H1 (cell line): ENCODE data around the gene AFF1. TPM values are rescaled to one million over a fixed set of nuclear protein-coding genes. Genes with fewer than 3 reads are reported as not detected.

ENCODE experiments used
- CTCF ChIA-PET: fragments of 300-600 bp; sonication (Branson Sonifier 250); formaldehyde crosslinking; loops from one replicate; lab custom pipeline; 2021; ENCODE audit not compliant: partially characterized antibody; lab: Charles Lee
- POLR2A ChIA-PET: fragments of 300-600 bp; sonication (Branson Sonifier 250); formaldehyde crosslinking; loops from one replicate; lab custom pipeline; 2021; ENCODE audit warnings: inconsistent platforms; ENCODE audit not compliant: partially characterized antibody; lab: Charles Lee
- DNase-seq, 2 experiments: peaks; one replicate each; pipeline versions ENCODE4 v3.0.0 to v3.0.0-alpha.2; 2010 to 2022; ENCODE audit warnings: low spot score in 2 of 2, low read depth in 1 of 2, mixed read lengths in 1 of 2
- FAIRE-seq: peaks from 2 replicates; lab custom pipeline; 2011; peaks lifted over from hg19 to GRCh38; lab: Jason Lieb, UNC
- H2AFZ ChIP-seq: 2 replicates; pipeline ENCODE4 v1.8.1; 2012; ENCODE audit warnings: low read length, inconsistent platforms
- H2AK5ac ChIP-seq: 2 replicates; pipeline ENCODE4 v1.6.1; 2013; ENCODE audit warnings: low read depth, low read length
- H2BK120ac ChIP-seq: replicated peaks from 2 replicates; pipeline ENCODE3; 2013; ENCODE audit warnings: low read depth, low read length, inconsistent platforms
- H2BK12ac ChIP-seq: 2 replicates; pipeline ENCODE4 v1.6.1; 2013; ENCODE audit warnings: low read depth, low read length
- H2BK15ac ChIP-seq: 2 replicates; pipeline ENCODE4 v1.6.1; 2013; ENCODE audit warnings: low read length
- H2BK20ac ChIP-seq: 2 replicates; pipeline ENCODE4 v1.6.1; 2013; ENCODE audit warnings: low read length
- H2BK5ac ChIP-seq: 2 replicates; pipeline ENCODE4 v1.6.1; 2013; ENCODE audit warnings: low read depth, low read length
- H3K14ac ChIP-seq: 2 replicates; pipeline ENCODE4 v1.6.1; 2013; ENCODE audit warnings: inconsistent platforms; ENCODE audit not compliant: insufficient read length
- H3K18ac ChIP-seq: 2 replicates; pipeline ENCODE4 v1.6.1; 2013; ENCODE audit warnings: low read length; ENCODE audit errors: extremely low read depth
- H3K23ac ChIP-seq: 2 replicates; pipeline ENCODE4 v1.6.1; 2013; ENCODE audit warnings: inconsistent platforms; ENCODE audit not compliant: insufficient read length
- H3K23me2 ChIP-seq: 2 replicates; pipeline ENCODE4 v1.6.1; 2013; ENCODE audit warnings: low read depth, low read length
- H3K27ac ChIP-seq: 2 replicates; pipeline ENCODE4 v1.6.1; 2011; ENCODE audit warnings: low read depth, low read length, inconsistent platforms
- H3K27me3 ChIP-seq, 4 experiments: replicated peaks in 1 of 4; 1 replicate in 1 of 4; 2 replicates in 3 of 4; pipeline versions ENCODE4 v1.6.1 to v1.8.1; 2011 to 2013; ENCODE audit warnings: low read length in 3 of 4, mild to moderate bottlenecking in 3 of 4, inconsistent platforms in 2 of 4, mixed read lengths in 2 of 4, moderate library complexity in 1 of 4; ENCODE audit not compliant: control insufficient read depth in 3 of 4, insufficient read depth in 3 of 4; ENCODE audit errors: extremely low read depth in 1 of 4
- H3K36me3 ChIP-seq, 4 experiments: 2 replicates each; pipeline versions ENCODE4 v1.6.1 to v1.8.1; 2011 to 2013; ENCODE audit warnings: mild to moderate bottlenecking in 4 of 4, low read length in 3 of 4, moderate library complexity in 2 of 4, control low read depth in 1 of 4, inconsistent platforms in 1 of 4; ENCODE audit not compliant: insufficient read depth in 4 of 4, control insufficient read depth in 2 of 4
- H3K4ac ChIP-seq: replicated peaks from 2 replicates; pipeline ENCODE3; 2013; ENCODE audit warnings: low read length, low read depth, mixed read lengths, inconsistent platforms; ENCODE audit not compliant: insufficient read length
- H3K4me1 ChIP-seq, 4 experiments: replicated peaks in 1 of 4; 1 replicate in 1 of 4; 2 replicates in 3 of 4; pipeline versions ENCODE4 v1.6.1 to v1.8.1; 2011 to 2013; ENCODE audit warnings: low read length in 3 of 4, inconsistent platforms in 2 of 4, mixed read lengths in 1 of 4; ENCODE audit not compliant: insufficient read depth in 4 of 4, control insufficient read depth in 3 of 4
- H3K4me2 ChIP-seq, 2 experiments: 2 replicates each; pipeline versions ENCODE4 v1.6.1 to v1.8.1; 2011 to 2013; ENCODE audit warnings: low read depth in 2 of 2, low read length in 2 of 2, control low read depth in 1 of 2, inconsistent platforms in 1 of 2, mild to moderate bottlenecking in 1 of 2; ENCODE audit not compliant: insufficient read depth in 1 of 2
- H3K4me3 ChIP-seq, 4 experiments: fragments of 200-600, 300-600 bp in 1 of 4; sonication (generic), shearing (Covaris generic), sonication (Bioruptor Twin) in 1 of 4; 2 replicates each; pipeline versions ENCODE4 v1.5.1 to v1.8.1; 2011 to 2016; ENCODE audit warnings: low read length in 4 of 4, low read depth in 3 of 4, control low read depth in 2 of 4, inconsistent platforms in 2 of 4, mild to moderate bottlenecking in 2 of 4, mixed read lengths in 1 of 4, moderate library complexity in 1 of 4; ENCODE audit not compliant: insufficient read depth in 2 of 4; ENCODE audit errors: extremely low read depth in 1 of 4
- H3K56ac ChIP-seq: replicated peaks from 2 replicates; pipeline ENCODE3; 2013; ENCODE audit warnings: low read depth, mild to moderate bottlenecking, mixed read lengths, low read length, inconsistent platforms; ENCODE audit not compliant: insufficient read length
- H3K79me1 ChIP-seq: 2 replicates; pipeline ENCODE4 v1.6.1; 2013; ENCODE audit warnings: low read depth, low read length, control low read depth
- H3K79me2 ChIP-seq, 2 experiments: 2 replicates each; pipeline versions ENCODE4 v1.6.1 to v1.8.1; 2012 to 2013; ENCODE audit warnings: low read length in 2 of 2, mild to moderate bottlenecking in 2 of 2, inconsistent platforms in 1 of 2; ENCODE audit not compliant: insufficient read depth in 2 of 2, control insufficient read depth in 1 of 2
- H3K9ac ChIP-seq, 4 experiments: replicated peaks in 1 of 4; 1 replicate in 1 of 4; 2 replicates in 3 of 4; pipeline versions ENCODE4 v1.6.1 to v1.8.1; 2011 to 2013; ENCODE audit warnings: low read depth in 3 of 4, low read length in 3 of 4, control low read depth in 2 of 4, mild to moderate bottlenecking in 2 of 4, moderate library complexity in 2 of 4, inconsistent platforms in 1 of 4; ENCODE audit errors: extremely low read depth in 1 of 4
- H3K9me3 ChIP-seq, 2 experiments: 2 replicates each; pipeline versions ENCODE4 v1.6.1 to v1.8.1; 2012 to 2013; ENCODE audit warnings: mild to moderate bottlenecking in 2 of 2, moderate library complexity in 2 of 2, control low read depth in 1 of 2, inconsistent platforms in 1 of 2, low read depth in 1 of 2, low read length in 1 of 2, mixed read lengths in 1 of 2; ENCODE audit not compliant: insufficient read depth in 2 of 2
- H4K20me1 ChIP-seq, 2 experiments: replicated peaks in 1 of 2; 2 replicates each; pipeline versions ENCODE3 to v1.8.1; 2011 to 2013; ENCODE audit warnings: inconsistent platforms in 2 of 2, low read length in 2 of 2, mild to moderate bottlenecking in 1 of 2; ENCODE audit not compliant: insufficient read depth in 2 of 2, control insufficient read depth in 1 of 2
- H4K5ac ChIP-seq: 2 replicates; pipeline ENCODE4 v1.6.1; 2013; ENCODE audit warnings: low read length, low read depth, mixed read lengths, inconsistent platforms; ENCODE audit not compliant: insufficient read length
- H4K8ac ChIP-seq: 2 replicates; pipeline ENCODE4 v1.8.0; 2013; ENCODE audit warnings: mild to moderate bottlenecking, moderate library complexity, low read length, inconsistent platforms; ENCODE audit not compliant: insufficient read depth; ENCODE audit errors: extremely low read depth
- H4K91ac ChIP-seq: replicated peaks from 2 replicates; pipeline ENCODE3; 2013; ENCODE audit warnings: low read length, mixed read lengths, inconsistent platforms; ENCODE audit not compliant: insufficient read length
- BRCA1 ChIP-seq: IDR thresholded peaks from 2 replicates; pipeline ENCODE4 v1.6.1; 2012; ENCODE audit warnings: low read depth, low read length, improper control_type of control experiment
- CBX8 ChIP-seq: fragments of 300-800, 300-1000 bp; sonication (generic); IDR thresholded peaks from 2 replicates; pipeline ENCODE4 v1.7.1; 2016; ENCODE audit warnings: low read depth, low read length, borderline replicate concordance
- CEBPB ChIP-seq: IDR thresholded peaks from 2 replicates; pipeline ENCODE4 v1.6.1; 2012; ENCODE audit warnings: low read depth, low read length
- CHD1 ChIP-seq: IDR thresholded peaks from 2 replicates; pipeline ENCODE4 v1.6.1; 2012; ENCODE audit warnings: low read depth, low read length, improper control_type of control experiment
- CREB1 ChIP-seq: IDR thresholded peaks from 2 replicates; pipeline ENCODE4 v1.6.1; 2012; ENCODE audit warnings: inconsistent platforms
- CTBP2 ChIP-seq: IDR thresholded peaks from 2 replicates; pipeline ENCODE4 v1.7.0; 2011; ENCODE audit warnings: borderline replicate concordance, mild to moderate bottlenecking, moderate library complexity, mixed read lengths, low read length; ENCODE audit not compliant: insufficient read depth, insufficient read length
- EGR1 ChIP-seq: IDR thresholded peaks from 2 replicates; pipeline ENCODE4 v1.6.1; 2011; ENCODE audit warnings: low read depth, low read length, borderline replicate concordance
- JUN ChIP-seq: IDR thresholded peaks from 2 replicates; pipeline ENCODE4 v1.6.1; 2011; ENCODE audit warnings: low read depth, mild to moderate bottlenecking, improper control_type of control experiment, low read length
- KDM1A ChIP-seq: fragments of 200-600, 300-600 bp; sonication (generic); IDR thresholded peaks from 2 replicates; pipeline ENCODE4 v1.7.1; 2016; ENCODE audit warnings: mild to moderate bottlenecking, low read length, borderline replicate concordance
- KDM4A ChIP-seq: IDR thresholded peaks from one replicate; pipeline ENCODE4 v1.7.1; 2012; ENCODE audit warnings: low read depth, mild to moderate bottlenecking, moderate library complexity, low read length, inconsistent platforms; ENCODE audit not compliant: severe bottlenecking
- PHF8 ChIP-seq: fragments of 200-600 bp; sonication (generic); conservative IDR thresholded peaks from 2 replicates; pipeline ENCODE4 v1.7.1; 2012; ENCODE audit warnings: low read depth, mild to moderate bottlenecking, inconsistent platforms, low read length, moderate library complexity
- SP1 ChIP-seq: IDR thresholded peaks from 2 replicates; pipeline ENCODE4 v1.6.1; 2011; ENCODE audit warnings: low read depth, low read length
- TAF1 ChIP-seq: IDR thresholded peaks from 2 replicates; pipeline ENCODE4 v1.6.1; 2011; ENCODE audit warnings: mild to moderate bottlenecking, low read depth, low read length
- TEAD4 ChIP-seq: IDR thresholded peaks from 2 replicates; pipeline ENCODE4 v1.6.1; 2012; ENCODE audit warnings: low read depth, low read length, inconsistent platforms, mixed read lengths
- WGBS, 2 experiments: shearing (Covaris generic) in 1 of 2; methylation state at CpG; one replicate each; pipeline versions ENCODE4 v1.1.6 to v1.1.7; 2013 to 2015; ENCODE audit warnings: low lambda C conversion rate in 2 of 2, mixed read lengths in 2 of 2, inconsistent platforms in 1 of 2, low coverage in 1 of 2, missing lambda C conversion rate in 1 of 2; ENCODE audit not compliant: insufficient replicate concordance in 2 of 2, insufficient coverage in 1 of 2, insufficient read length in 1 of 2; ENCODE audit errors: extremely low coverage in 1 of 2, missing lambda C conversion rate in 1 of 2; 5-methylcytosine and 5-hydroxymethylcytosine counted together
- polyA plus RNA-seq, 7 experiments: library from polyadenylated mRNA; depleted of rRNA in 3 of 7; stranded (reverse) in 5 of 7; unstranded in 2 of 7; fragments of >200 nt in 5 of 7; fragments of 200-250 nt in 2 of 7; gene quantifications; 1 replicate in 5 of 7; 2 replicates in 1 of 7; 4 replicates in 1 of 7; pipeline versions ENCODE4 v1.2.1 to v1.2.3, GENCODE V29; 2011 to 2013; ENCODE audit warnings: missing spikeins in 2 of 7, mixed read lengths in 2 of 7
- total RNA-seq: library from RNA; stranded (reverse); fragmentation: NEBNext Ultra II Directional; extraction: Animal tissue kit (Norgen Biotek cat#: 25700); gene quantifications from 2 replicates; pipeline ENCODE4 v1.2.1, GENCODE V29; 2021
- TF ChIP-seq, protein P1 (sequence below): IDR thresholded peaks from 2 replicates; pipeline ENCODE4 v1.6.1; 2012; ENCODE audit warnings: inconsistent platforms

AFF1 gene
- total and polyA plus RNA-seq, 2 of the 8 experiments (the other 6 are each of a cell fraction or from before 2014, with no cell fraction given), result 14.8 to 85.5 TPM

DNA sequence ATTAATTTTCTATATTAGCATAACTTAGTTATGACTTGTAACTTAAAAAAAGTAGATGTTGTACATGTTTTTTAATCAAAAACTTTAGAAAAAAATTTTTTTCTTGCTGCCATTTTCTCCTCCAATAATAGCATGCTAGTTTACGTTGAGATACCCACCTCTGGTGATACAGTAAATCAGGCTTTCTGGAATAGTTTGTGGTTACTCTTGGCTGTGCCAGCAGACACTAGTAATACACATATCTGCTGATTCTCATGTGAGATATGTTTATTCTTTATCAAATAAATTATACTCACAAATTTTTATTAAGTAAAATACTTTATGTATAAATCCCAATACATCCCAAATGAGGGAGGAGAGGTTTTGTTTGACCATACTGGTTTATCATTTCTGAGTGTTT, 168.3 kb downstream of the AFF1 start:
- no peak for DNase-seq
- Histone ChIP-seq H3K27ac (no peak overlapping the region), H4K5ac (no peak overlapping the region), H3K79me1 (no peaks in the 10 kb centered on the region; the same call in 1 of the 2 replicates), H3K23ac (no peak overlapping the region), H3K18ac (no peak overlapping the region), H3K23me2 (no peaks in the 10 kb centered on the region), H4K20me1 (peaks cover 0 to 2% of the 10 kb centered on the region in 2 experiments), H2BK15ac (no peak overlapping the region), H3K79me2 (0 out of 4 replicates have a peak, but pooled peaks cover 0 to 3% of the 10 kb centered on the region in 2 experiments), H3K14ac (no peak overlapping the region), H3K36me3 (peaks cover 3 to 19% (median 5%) of the 10 kb centered on the region in 4 experiments), H4K8ac (no peak overlapping the region), H3K27me3 (no peaks in the 10 kb centered on the region), H3K4me2 (no peak overlapping the region), H4K91ac (no peak overlapping the region), H3K4me1 (peaks cover 2 to 9% (median 8%) of the 10 kb centered on the region in 4 experiments), H2AFZ (no peak overlapping the region), H2BK12ac (no peak overlapping the region), H3K56ac (no peak overlapping the region), H3K9ac (no peak overlapping the region), H2BK20ac (no peak overlapping the region), H3K9me3 (no peaks in the 10 kb centered on the region), H2AK5ac (no peak overlapping the region), H3K4ac (no peak overlapping the region), H2BK5ac (no peak overlapping the region), H2BK120ac (no peak overlapping the region), H3K4me3 (no peak overlapping the region)
- WGBS, 2 experiments, result 91% methylated on average over 1 of the region's 1 CpG; no CpG with 5 or more reads in 1 of the 2 experiments
- POLR2A ChIA-PET, result no interaction called here
- no peak for FAIRE-seq
- CTCF ChIA-PET, result interaction anchor here (0.6 to 0.9 kb wide), 2 partner anchors 11 to 63 kb away, joined by 3 to 5 read pairs; no protein-coding TSS in a partner anchor
- no peak for TF ChIP-seq CBX8
- TF ChIP-seq PHF8, result no peak
- TF ChIP-seq KDM1A, result no peak
- no peak for TF ChIP-seq EGR1
- TF ChIP-seq BRCA1, result no peak
- TF ChIP-seq TEAD4, result no peak
- TF ChIP-seq, protein P1, sequence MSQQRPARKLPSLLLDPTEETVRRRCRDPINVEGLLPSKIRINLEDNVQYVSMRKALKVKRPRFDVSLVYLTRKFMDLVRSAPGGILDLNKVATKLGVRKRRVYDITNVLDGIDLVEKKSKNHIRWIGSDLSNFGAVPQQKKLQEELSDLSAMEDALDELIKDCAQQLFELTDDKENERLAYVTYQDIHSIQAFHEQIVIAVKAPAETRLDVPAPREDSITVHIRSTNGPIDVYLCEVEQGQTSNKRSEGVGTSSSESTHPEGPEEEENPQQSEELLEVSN, result no peak
- TF ChIP-seq CHD1, result no peak
- TF ChIP-seq CEBPB, result no peak
- TF ChIP-seq TAF1, result no peak
- TF ChIP-seq CREB1, result no peak
- no peak for TF ChIP-seq KDM4A
- TF ChIP-seq JUN, result no peak
- no peak for TF ChIP-seq CTBP2
- no peak for TF ChIP-seq SP1
